H1 (cell line): ENCODE results near the gene PPP2R1A. TPM values are rescaled to one million over a fixed set of nuclear protein-coding genes. Genes with fewer than 3 reads are reported as not detected.

Experiments used
- CTCF ChIA-PET: fragments of 300-600 bp; sonication (Branson Sonifier 250); formaldehyde crosslinking; loops from one replicate; lab custom pipeline; 2021; ENCODE audit not compliant: partially characterized antibody; lab: Charles Lee
- POLR2A ChIA-PET: fragments of 300-600 bp; sonication (Branson Sonifier 250); formaldehyde crosslinking; loops from one replicate; lab custom pipeline; 2021; ENCODE audit warnings: inconsistent platforms; ENCODE audit not compliant: partially characterized antibody; lab: Charles Lee
- DNase-seq, 2 experiments: peaks; one replicate each; pipeline versions ENCODE4 v3.0.0 to v3.0.0-alpha.2; 2010 to 2022; ENCODE audit warnings: low spot score in 2 of 2, low read depth in 1 of 2, mixed read lengths in 1 of 2
- FAIRE-seq: peaks from 2 replicates; lab custom pipeline; 2011; peaks lifted over from hg19 to GRCh38; lab: Jason Lieb, UNC
- H2AFZ ChIP-seq: 2 replicates; pipeline ENCODE4 v1.8.1; 2012; ENCODE audit warnings: low read length, inconsistent platforms
- H2AK5ac ChIP-seq: 2 replicates; pipeline ENCODE4 v1.6.1; 2013; ENCODE audit warnings: low read depth, low read length
- H2BK120ac ChIP-seq: replicated peaks from 2 replicates; pipeline ENCODE3; 2013; ENCODE audit warnings: low read depth, low read length, inconsistent platforms
- H2BK12ac ChIP-seq: 2 replicates; pipeline ENCODE4 v1.6.1; 2013; ENCODE audit warnings: low read depth, low read length
- H2BK15ac ChIP-seq: 2 replicates; pipeline ENCODE4 v1.6.1; 2013; ENCODE audit warnings: low read length
- H2BK20ac ChIP-seq: 2 replicates; pipeline ENCODE4 v1.6.1; 2013; ENCODE audit warnings: low read length
- H2BK5ac ChIP-seq: 2 replicates; pipeline ENCODE4 v1.6.1; 2013; ENCODE audit warnings: low read depth, low read length
- H3K14ac ChIP-seq: 2 replicates; pipeline ENCODE4 v1.6.1; 2013; ENCODE audit warnings: inconsistent platforms; ENCODE audit not compliant: insufficient read length
- H3K18ac ChIP-seq: 2 replicates; pipeline ENCODE4 v1.6.1; 2013; ENCODE audit warnings: low read length; ENCODE audit errors: extremely low read depth
- H3K23ac ChIP-seq: 2 replicates; pipeline ENCODE4 v1.6.1; 2013; ENCODE audit warnings: inconsistent platforms; ENCODE audit not compliant: insufficient read length
- H3K23me2 ChIP-seq: 2 replicates; pipeline ENCODE4 v1.6.1; 2013; ENCODE audit warnings: low read depth, low read length
- H3K27ac ChIP-seq: 2 replicates; pipeline ENCODE4 v1.6.1; 2011; ENCODE audit warnings: low read depth, low read length, inconsistent platforms
- H3K27me3 ChIP-seq, 4 experiments: replicated peaks in 1 of 4; 1 replicate in 1 of 4; 2 replicates in 3 of 4; pipeline versions ENCODE4 v1.6.1 to v1.8.1; 2011 to 2013; ENCODE audit warnings: low read length in 3 of 4, mild to moderate bottlenecking in 3 of 4, inconsistent platforms in 2 of 4, mixed read lengths in 2 of 4, moderate library complexity in 1 of 4; ENCODE audit not compliant: control insufficient read depth in 3 of 4, insufficient read depth in 3 of 4; ENCODE audit errors: extremely low read depth in 1 of 4
- H3K36me3 ChIP-seq, 4 experiments: 2 replicates each; pipeline versions ENCODE4 v1.6.1 to v1.8.1; 2011 to 2013; ENCODE audit warnings: mild to moderate bottlenecking in 4 of 4, low read length in 3 of 4, moderate library complexity in 2 of 4, control low read depth in 1 of 4, inconsistent platforms in 1 of 4; ENCODE audit not compliant: insufficient read depth in 4 of 4, control insufficient read depth in 2 of 4
- H3K4ac ChIP-seq: replicated peaks from 2 replicates; pipeline ENCODE3; 2013; ENCODE audit warnings: low read length, low read depth, mixed read lengths, inconsistent platforms; ENCODE audit not compliant: insufficient read length
- H3K4me1 ChIP-seq, 4 experiments: replicated peaks in 1 of 4; 1 replicate in 1 of 4; 2 replicates in 3 of 4; pipeline versions ENCODE4 v1.6.1 to v1.8.1; 2011 to 2013; ENCODE audit warnings: low read length in 3 of 4, inconsistent platforms in 2 of 4, mixed read lengths in 1 of 4; ENCODE audit not compliant: insufficient read depth in 4 of 4, control insufficient read depth in 3 of 4
- H3K4me2 ChIP-seq, 2 experiments: 2 replicates each; pipeline versions ENCODE4 v1.6.1 to v1.8.1; 2011 to 2013; ENCODE audit warnings: low read depth in 2 of 2, low read length in 2 of 2, control low read depth in 1 of 2, inconsistent platforms in 1 of 2, mild to moderate bottlenecking in 1 of 2; ENCODE audit not compliant: insufficient read depth in 1 of 2
- H3K4me3 ChIP-seq, 4 experiments: fragments of 200-600, 300-600 bp in 1 of 4; sonication (generic), shearing (Covaris generic), sonication (Bioruptor Twin) in 1 of 4; 2 replicates each; pipeline versions ENCODE4 v1.5.1 to v1.8.1; 2011 to 2016; ENCODE audit warnings: low read length in 4 of 4, low read depth in 3 of 4, control low read depth in 2 of 4, inconsistent platforms in 2 of 4, mild to moderate bottlenecking in 2 of 4, mixed read lengths in 1 of 4, moderate library complexity in 1 of 4; ENCODE audit not compliant: insufficient read depth in 2 of 4; ENCODE audit errors: extremely low read depth in 1 of 4
- H3K56ac ChIP-seq: replicated peaks from 2 replicates; pipeline ENCODE3; 2013; ENCODE audit warnings: low read depth, mild to moderate bottlenecking, mixed read lengths, low read length, inconsistent platforms; ENCODE audit not compliant: insufficient read length
- H3K79me1 ChIP-seq: 2 replicates; pipeline ENCODE4 v1.6.1; 2013; ENCODE audit warnings: low read depth, low read length, control low read depth
- H3K79me2 ChIP-seq, 2 experiments: 2 replicates each; pipeline versions ENCODE4 v1.6.1 to v1.8.1; 2012 to 2013; ENCODE audit warnings: low read length in 2 of 2, mild to moderate bottlenecking in 2 of 2, inconsistent platforms in 1 of 2; ENCODE audit not compliant: insufficient read depth in 2 of 2, control insufficient read depth in 1 of 2
- H3K9ac ChIP-seq, 4 experiments: replicated peaks in 1 of 4; 1 replicate in 1 of 4; 2 replicates in 3 of 4; pipeline versions ENCODE4 v1.6.1 to v1.8.1; 2011 to 2013; ENCODE audit warnings: low read depth in 3 of 4, low read length in 3 of 4, control low read depth in 2 of 4, mild to moderate bottlenecking in 2 of 4, moderate library complexity in 2 of 4, inconsistent platforms in 1 of 4; ENCODE audit errors: extremely low read depth in 1 of 4
- H3K9me3 ChIP-seq, 2 experiments: 2 replicates each; pipeline versions ENCODE4 v1.6.1 to v1.8.1; 2012 to 2013; ENCODE audit warnings: mild to moderate bottlenecking in 2 of 2, moderate library complexity in 2 of 2, control low read depth in 1 of 2, inconsistent platforms in 1 of 2, low read depth in 1 of 2, low read length in 1 of 2, mixed read lengths in 1 of 2; ENCODE audit not compliant: insufficient read depth in 2 of 2
- H4K20me1 ChIP-seq, 2 experiments: replicated peaks in 1 of 2; 2 replicates each; pipeline versions ENCODE3 to v1.8.1; 2011 to 2013; ENCODE audit warnings: inconsistent platforms in 2 of 2, low read length in 2 of 2, mild to moderate bottlenecking in 1 of 2; ENCODE audit not compliant: insufficient read depth in 2 of 2, control insufficient read depth in 1 of 2
- H4K5ac ChIP-seq: 2 replicates; pipeline ENCODE4 v1.6.1; 2013; ENCODE audit warnings: low read length, low read depth, mixed read lengths, inconsistent platforms; ENCODE audit not compliant: insufficient read length
- H4K8ac ChIP-seq: 2 replicates; pipeline ENCODE4 v1.8.0; 2013; ENCODE audit warnings: mild to moderate bottlenecking, moderate library complexity, low read length, inconsistent platforms; ENCODE audit not compliant: insufficient read depth; ENCODE audit errors: extremely low read depth
- H4K91ac ChIP-seq: replicated peaks from 2 replicates; pipeline ENCODE3; 2013; ENCODE audit warnings: low read length, mixed read lengths, inconsistent platforms; ENCODE audit not compliant: insufficient read length
- CBX5 ChIP-seq: fragments of 300-800, 300-1000 bp; sonication (generic); IDR thresholded peaks from 2 replicates; pipeline ENCODE4 v1.7.1; 2016; ENCODE audit warnings: antibody characterized with exemption, low read length, low read depth
- CHD1 ChIP-seq: IDR thresholded peaks from 2 replicates; pipeline ENCODE4 v1.6.1; 2012; ENCODE audit warnings: low read depth, low read length, improper control_type of control experiment
- CHD2 ChIP-seq: IDR thresholded peaks from 2 replicates; pipeline ENCODE4 v1.6.1; 2012; ENCODE audit warnings: low read length, improper control_type of control experiment
- EGR1 ChIP-seq: IDR thresholded peaks from 2 replicates; pipeline ENCODE4 v1.6.1; 2011; ENCODE audit warnings: low read depth, low read length, borderline replicate concordance
- EP300 ChIP-seq, 2 experiments: IDR thresholded peaks; 1 replicate in 1 of 2; 2 replicates in 1 of 2; pipeline ENCODE4 v1.6.1; 2011 to 2012; ENCODE audit warnings: low read depth in 2 of 2, low read length in 2 of 2, mild to moderate bottlenecking in 2 of 2, borderline replicate concordance in 1 of 2, inconsistent platforms in 1 of 2, moderate library complexity in 1 of 2
- EZH2 ChIP-seq: fragments of 200-600 bp; sonication (generic); IDR thresholded peaks from 2 replicates; pipeline ENCODE4 v1.7.1; 2012; ENCODE audit warnings: low read depth, mild to moderate bottlenecking, moderate library complexity, low read length, inconsistent platforms; ENCODE audit not compliant: severe bottlenecking
- GABPA ChIP-seq: IDR thresholded peaks from 2 replicates; pipeline ENCODE4 v1.6.1; 2011; ENCODE audit warnings: mild to moderate bottlenecking, low read length, moderate library complexity, borderline replicate concordance; ENCODE audit not compliant: insufficient read depth
- JUN ChIP-seq: IDR thresholded peaks from 2 replicates; pipeline ENCODE4 v1.6.1; 2011; ENCODE audit warnings: low read depth, mild to moderate bottlenecking, improper control_type of control experiment, low read length
- JUND ChIP-seq: IDR thresholded peaks from 2 replicates; pipeline ENCODE4 v1.6.1; 2011; ENCODE audit warnings: mild to moderate bottlenecking, improper control_type of control experiment, low read length
- RAD21 ChIP-seq, 2 experiments: IDR thresholded peaks in 1 of 2; conservative IDR thresholded peaks in 1 of 2; 2 replicates each; pipeline ENCODE4 v1.6.1; 2011; ENCODE audit warnings: low read depth in 2 of 2, low read length in 2 of 2, improper control_type of control experiment in 1 of 2, inconsistent platforms in 1 of 2, mild to moderate bottlenecking in 1 of 2, moderate library complexity in 1 of 2
- RNF2 ChIP-seq: fragments of 200-900, 300-1000 bp; sonication (generic); IDR thresholded peaks from 2 replicates; pipeline ENCODE4 v1.7.1; 2016; ENCODE audit warnings: borderline replicate concordance, low read depth, mild to moderate bottlenecking, antibody characterized with exemption, low read length; ENCODE audit not compliant: poor library complexity, severe bottlenecking; ENCODE audit errors: missing control alignments
- SP1 ChIP-seq: IDR thresholded peaks from 2 replicates; pipeline ENCODE4 v1.6.1; 2011; ENCODE audit warnings: low read depth, low read length
- SUZ12 ChIP-seq: fragments of 200-600 bp; sonication (generic); IDR thresholded peaks from 2 replicates; pipeline ENCODE4 v1.6.1; 2012; ENCODE audit warnings: mild to moderate bottlenecking, inconsistent platforms, low read length, moderate library complexity, mixed read lengths
- TBP ChIP-seq: IDR thresholded peaks from 2 replicates; pipeline ENCODE4 v1.6.1; 2011; ENCODE audit warnings: low read depth, low read length, improper control_type of control experiment
- WGBS, 2 experiments: shearing (Covaris generic) in 1 of 2; methylation state at CpG; one replicate each; pipeline versions ENCODE4 v1.1.6 to v1.1.7; 2013 to 2015; ENCODE audit warnings: low lambda C conversion rate in 2 of 2, mixed read lengths in 2 of 2, inconsistent platforms in 1 of 2, low coverage in 1 of 2, missing lambda C conversion rate in 1 of 2; ENCODE audit not compliant: insufficient replicate concordance in 2 of 2, insufficient coverage in 1 of 2, insufficient read length in 1 of 2; ENCODE audit errors: extremely low coverage in 1 of 2, missing lambda C conversion rate in 1 of 2; 5-methylcytosine and 5-hydroxymethylcytosine counted together
- polyA plus RNA-seq, 7 experiments: library from polyadenylated mRNA; depleted of rRNA in 3 of 7; stranded (reverse) in 5 of 7; unstranded in 2 of 7; fragments of >200 nt in 5 of 7; fragments of 200-250 nt in 2 of 7; gene quantifications; 1 replicate in 5 of 7; 2 replicates in 1 of 7; 4 replicates in 1 of 7; pipeline versions ENCODE4 v1.2.1 to v1.2.3, GENCODE V29; 2011 to 2013; ENCODE audit warnings: missing spikeins in 2 of 7, mixed read lengths in 2 of 7
- total RNA-seq: library from RNA; stranded (reverse); fragmentation: NEBNext Ultra II Directional; extraction: Animal tissue kit (Norgen Biotek cat#: 25700); gene quantifications from 2 replicates; pipeline ENCODE4 v1.2.1, GENCODE V29; 2021

The PPP2R1A gene
- total and polyA plus RNA-seq, 2 of the 8 experiments (the other 6 are each of a cell fraction or from before 2014, with no cell fraction given) = 380 to 382 TPM

DNA sequence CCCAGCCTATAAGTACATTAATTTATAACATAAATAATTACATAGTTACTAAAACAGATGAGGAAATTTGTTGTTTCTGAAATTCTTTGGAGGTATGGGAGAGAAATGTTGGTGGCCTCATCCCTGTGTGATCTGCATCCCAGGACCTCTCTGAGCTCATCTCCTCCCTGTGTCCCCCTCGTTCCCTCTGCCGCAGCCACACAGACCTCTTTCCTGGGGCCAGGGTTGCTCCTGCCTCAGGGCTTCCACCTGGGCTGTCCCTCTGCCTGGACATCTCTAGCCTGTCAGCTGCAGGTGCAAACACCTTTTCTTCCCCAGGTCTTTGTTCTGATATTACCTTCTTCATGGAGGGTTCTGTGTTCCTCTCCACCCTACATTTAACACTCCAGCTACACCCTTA, 83.4 kb downstream of the PPP2R1A start:
- Histone ChIP-seq H3K4ac (no peak overlapping the region), H2AFZ (no peak overlapping the region), H2BK20ac (no peak overlapping the region), H3K23ac (no peak overlapping the region), H3K27ac (no peak overlapping the region), H3K36me3 (peaks cover 0 to 27% (median 5%) of the 10 kb centered on the region in 4 experiments; a peak in 5 of 8 replicates), H3K9ac (no peak overlapping the region), H2BK12ac (no peak overlapping the region), H3K79me2 (peaks cover 38 to 87% of the 10 kb centered on the region in 2 experiments), H3K14ac (no peak overlapping the region), H2BK15ac (no peak overlapping the region), H3K4me3 (no peak overlapping the region), H2AK5ac (no peak overlapping the region), H3K23me2 (peaks cover 5% of the 10 kb centered on the region), H3K79me1 (peaks cover 18% of the 10 kb centered on the region), H3K56ac (no peak overlapping the region), H4K20me1 (peaks cover 10 to 20% of the 10 kb centered on the region in 2 experiments), H3K4me1 (peaks cover 0 to 3% (median 0%) of the 10 kb centered on the region in 4 experiments; a peak in 4 of 7 replicates), H4K91ac (no peak overlapping the region), H3K18ac (no peak overlapping the region), H4K8ac (no peak overlapping the region), H4K5ac (no peak overlapping the region), H3K27me3 (no peaks in the 10 kb centered on the region), H2BK5ac (no peak overlapping the region), H2BK120ac (no peak overlapping the region), H3K9me3 (no peaks in the 10 kb centered on the region), H3K4me2 (no peak overlapping the region)
- DNase-seq = no peak
- CTCF ChIA-PET = interaction anchor here (1.0 to 1.7 kb wide), 2 partner anchors 25 to 393 kb away, joined by 3 read pairs; no protein-coding TSS in a partner anchor
- POLR2A ChIA-PET = no interaction called here
- FAIRE-seq = no peak
- 100% methylated on average over 2 of the region's 2 CpGs; no CpG with 5 or more reads in 1 of the 2 experiments for WGBS, 2 experiments
- no peak for TF ChIP-seq RNF2
- TF ChIP-seq EP300 (IDR thresholded peaks at IDR 0.05; ENCODE audit: borderline replicate concordance in 1 of 2, low read depth in 2 of 2, low read length in 2 of 2) = no peak
- no peak for TF ChIP-seq EGR1
- TF ChIP-seq JUND = no peak
- no peak for TF ChIP-seq SUZ12
- no peak for TF ChIP-seq GABPA
- no peak for TF ChIP-seq TBP
- TF ChIP-seq CHD2 = no peak
- TF ChIP-seq JUN = no peak
- no peak for TF ChIP-seq SP1
- no peak for TF ChIP-seq CBX5
- TF ChIP-seq EZH2 = no peak
- TF ChIP-seq CHD1 = no peak
- TF ChIP-seq RAD21 (IDR thresholded peaks at IDR 0.05 in 1 of 2, conservative IDR thresholded peaks at IDR 0.05 in 1 of 2; ENCODE audit: low read depth in 2 of 2, low read length in 2 of 2) = no peak
